Measurements from ENCODE around the gene LARGE1.

Gene LARGE1

DNA sequence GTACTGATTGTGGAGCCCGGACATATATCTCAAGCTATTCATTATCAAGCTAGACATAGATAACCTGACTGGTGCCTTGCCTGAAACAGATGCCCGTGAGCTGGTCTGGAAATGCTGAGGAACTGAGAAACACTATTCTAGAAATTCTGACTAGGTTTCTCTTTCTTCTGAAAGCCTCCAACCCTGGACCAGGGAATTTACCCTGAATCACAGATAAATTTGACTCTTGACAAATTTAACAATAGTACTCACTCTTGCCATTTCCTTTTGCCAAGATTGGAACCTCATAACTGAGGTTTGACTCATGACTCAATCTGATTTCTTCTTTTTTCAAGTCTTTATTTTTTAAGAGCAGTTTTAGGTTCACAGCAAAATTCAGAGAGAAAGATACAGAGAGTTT lies 672.5 kb downstream of the LARGE1 start:
- no peak for DNase-seq (ENCODE audit: low read depth, low spot score)

DNA sequence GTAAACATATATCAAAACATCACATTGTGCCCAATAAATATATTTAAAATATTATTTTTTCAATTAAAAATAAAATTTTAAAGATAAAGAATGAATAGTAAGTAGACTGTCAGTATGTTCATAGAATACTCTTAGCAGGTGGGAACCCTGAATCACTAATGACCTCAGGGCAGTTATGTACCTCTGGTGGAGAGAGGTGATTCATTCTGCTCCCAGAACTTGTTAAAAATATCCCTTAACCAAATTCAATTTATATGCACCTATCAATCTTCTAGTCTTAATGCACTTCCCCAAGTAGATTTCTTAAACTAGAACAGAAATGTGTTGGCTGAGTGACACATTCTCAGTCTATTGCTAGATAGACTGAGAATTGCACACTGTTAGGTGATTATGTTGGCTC lies 678.2 kb downstream of the LARGE1 start:
- DNase-seq (ENCODE audit: low read depth, low spot score), result no peak

DNA sequence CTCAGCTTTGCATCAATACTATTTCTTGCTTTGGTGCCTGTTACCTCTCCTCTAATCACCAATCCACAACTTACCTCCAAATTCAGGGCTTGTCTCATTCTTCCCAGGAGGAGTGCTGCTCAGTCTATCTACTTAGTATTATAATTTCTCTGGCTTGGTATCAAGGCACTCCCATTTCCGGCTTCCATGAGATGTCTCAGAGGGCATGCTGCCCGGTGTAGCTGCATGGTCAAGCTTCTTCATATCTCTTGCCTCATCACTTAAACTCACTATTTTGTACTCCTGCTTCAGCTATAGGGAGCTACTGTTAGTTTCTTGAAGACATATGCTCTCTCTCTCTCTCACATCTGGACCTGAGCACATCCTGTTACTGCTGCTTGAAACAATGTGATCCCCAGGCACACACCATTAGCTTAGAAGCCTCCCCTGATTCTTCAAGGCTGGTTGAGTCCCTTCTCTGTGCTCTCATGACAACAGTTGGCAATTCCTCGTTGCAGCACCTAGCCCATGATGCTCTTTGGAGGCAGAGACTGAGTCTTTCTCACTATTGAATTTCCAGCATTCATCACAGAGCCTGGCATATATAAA lies 679.3 kb downstream of the LARGE1 start:
- no peak for DNase-seq (ENCODE audit: low read depth, low spot score)

GRCh38 chr22:33232071-33232470 lies 688.2 kb downstream of the LARGE1 start:
- no peak for DNase-seq (ENCODE audit: low read depth, low spot score)

- no peak for DNase-seq (ENCODE audit: low read depth, low spot score)
Measured at GRCh38 chr22:33227791-33228190, 692.5 kb downstream of the LARGE1 start.

DNA sequence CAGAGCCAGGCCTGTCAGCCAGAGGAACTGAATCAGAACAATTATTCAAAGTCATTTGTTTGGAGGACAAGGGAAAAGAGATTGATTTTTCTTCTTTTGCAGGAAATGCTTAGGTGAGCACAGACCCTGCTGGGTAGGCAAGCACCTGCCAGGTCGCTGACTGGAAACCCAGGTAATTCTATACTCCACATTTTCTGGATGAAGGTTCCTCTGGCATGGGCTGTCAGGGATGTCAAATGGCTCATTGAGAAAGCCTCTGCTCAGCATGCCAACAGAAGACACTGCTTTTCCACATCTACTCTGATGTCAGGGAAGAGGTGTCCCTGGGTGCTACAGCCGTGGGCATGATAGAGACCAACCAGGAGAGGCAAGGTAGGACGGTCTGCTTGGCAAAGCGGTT lies 695.4 kb downstream of the LARGE1 start:
- no peak for DNase-seq (ENCODE audit: low read depth, low spot score)
